IPS-18a (cell line): ENCODE results near the gene CDH26.

Source experiments
- H3K27ac ChIP-seq: one replicate; pipeline ENCODE4 v1.5.1; 2013; ENCODE audit warnings: low read length
- H3K27me3 ChIP-seq: one replicate; pipeline ENCODE4 v1.6.1; 2013; ENCODE audit warnings: mild to moderate bottlenecking, low read length; ENCODE audit not compliant: control insufficient read depth, insufficient read depth
- H3K36me3 ChIP-seq: one replicate; pipeline ENCODE4 v1.6.1; 2013; ENCODE audit warnings: low read depth, low read length; ENCODE audit not compliant: control insufficient read depth
- H3K4me1 ChIP-seq: one replicate; pipeline ENCODE4 v1.6.1; 2013; ENCODE audit warnings: low read depth, low read length; ENCODE audit not compliant: control insufficient read depth
- H3K4me3 ChIP-seq: one replicate; pipeline ENCODE4 v1.5.1; 2013; ENCODE audit warnings: low read length
- H3K9ac ChIP-seq: one replicate; pipeline ENCODE4 v1.6.1; 2013; ENCODE audit warnings: mild to moderate bottlenecking, low read length, moderate library complexity
- H3K9me3 ChIP-seq: one replicate; pipeline ENCODE4 v1.6.1; 2013; ENCODE audit warnings: low read depth, low read length; ENCODE audit not compliant: control insufficient read depth

CDH26 gene

GRCh38 chr20:59958123-59958522, at the start of gene CDH26:
CDH26 (plus strand) TSS chr20:59958423; CDS start chr20:59958727, 304 bp downstream.
- Histone ChIP-seq H3K27ac (no peak within 1 kb of the TSS), H3K9me3 (no peaks in the 10 kb centered on the region), H3K27me3 (no peaks in the 10 kb centered on the region), H3K36me3 (no peaks in the 10 kb centered on the region), H3K4me1 (no peaks in the 10 kb centered on the region), H3K4me3 (no peak within 1 kb of the TSS), H3K9ac (no peak within 1 kb of the TSS)

GRCh38 chr20:59908855-59909254, 49.4 kb upstream of the CDH26 start:
- Histone ChIP-seq H3K9me3 (no peaks in the 10 kb centered on the region), H3K4me3 (no peak overlapping the region), H3K36me3 (no peaks in the 10 kb centered on the region), H3K9ac (no peak overlapping the region), H3K4me1 (no peaks in the 10 kb centered on the region), H3K27me3 (no peaks in the 10 kb centered on the region), H3K27ac (no peak overlapping the region)

- Histone ChIP-seq H3K27me3 (no peaks in the 10 kb centered on the region), H3K27ac (no peak overlapping the region), H3K4me1 (no peaks in the 10 kb centered on the region), H3K9ac (no peak overlapping the region), H3K9me3 (no peaks in the 10 kb centered on the region), H3K4me3 (no peak overlapping the region), H3K36me3 (no peaks in the 10 kb centered on the region)
These were observed 47.2 kb upstream of the CDH26 start for GRCh38 chr20:59911041-59911440.

GRCh38 chr20:59912609-59913008, 45.6 kb upstream of the CDH26 start:
- H3K27ac ChIP-seq = no peak overlapping the region
- H3K9ac ChIP-seq = no peak overlapping the region
- no peaks in the 10 kb centered on the region for H3K4me1 ChIP-seq
- no peaks in the 10 kb centered on the region for H3K9me3 ChIP-seq
- no peaks in the 10 kb centered on the region for H3K27me3 ChIP-seq
- H3K36me3 ChIP-seq = no peaks in the 10 kb centered on the region
- no peak overlapping the region for H3K4me3 ChIP-seq

GRCh38 chr20:59920944-59921343, 37.3 kb upstream of the CDH26 start:
- H3K9ac ChIP-seq = no peak overlapping the region
- H3K27me3 ChIP-seq = peaks cover 5% of the 10 kb centered on the region
- no peak overlapping the region for H3K27ac ChIP-seq

GRCh38 chr20:59923514-59923913, 34.7 kb upstream of the CDH26 start:
- H3K27ac ChIP-seq = no peak overlapping the region
- H3K9me3 ChIP-seq = no peaks in the 10 kb centered on the region
- no peaks in the 10 kb centered on the region for H3K36me3 ChIP-seq
- no peak overlapping the region for H3K9ac ChIP-seq
- H3K4me1 ChIP-seq = no peaks in the 10 kb centered on the region
- peaks cover 5% of the 10 kb centered on the region for H3K27me3 ChIP-seq
- H3K4me3 ChIP-seq = no peak overlapping the region

More at GRCh38 chr20:59920944-59921343, 37.3 kb upstream of the CDH26 start:
- no peaks in the 10 kb centered on the region for H3K4me1 ChIP-seq
- H3K4me3 ChIP-seq = no peak overlapping the region
- no peaks in the 10 kb centered on the region for H3K36me3 ChIP-seq
- no peaks in the 10 kb centered on the region for H3K9me3 ChIP-seq

- Histone ChIP-seq H3K4me3 (no peak overlapping the region), H3K36me3 (no peaks in the 10 kb centered on the region), H3K9ac (no peak overlapping the region), H3K27ac (no peak overlapping the region), H3K9me3 (no peaks in the 10 kb centered on the region), H3K27me3 (peaks cover 5% of the 10 kb centered on the region), H3K4me1 (no peaks in the 10 kb centered on the region)
These were observed 32.9 kb upstream of the CDH26 start for GRCh38 chr20:59925359-59925758.

GRCh38 chr20:59925899-59926298, 32.3 kb upstream of the CDH26 start:
- no peak overlapping the region for H3K9ac ChIP-seq
- no peak overlapping the region for H3K4me3 ChIP-seq
- no peaks in the 10 kb centered on the region for H3K36me3 ChIP-seq
- H3K27ac ChIP-seq = no peak overlapping the region
- H3K27me3 ChIP-seq = peaks cover 5% of the 10 kb centered on the region
- no peaks in the 10 kb centered on the region for H3K9me3 ChIP-seq
- H3K4me1 ChIP-seq = no peaks in the 10 kb centered on the region

GRCh38 chr20:59931511-59932312, 26.5 kb upstream of the CDH26 start:
- Histone ChIP-seq H3K9me3 (no peaks in the 10 kb centered on the region), H3K36me3 (no peaks in the 10 kb centered on the region), H3K9ac (no peak overlapping the region), H3K27ac (no peak overlapping the region), H3K4me3 (no peak overlapping the region), H3K4me1 (no peaks in the 10 kb centered on the region), H3K27me3 (peaks cover 24% of the 10 kb centered on the region)

- Histone ChIP-seq H3K36me3 (no peaks in the 10 kb centered on the region), H3K9ac (no peak overlapping the region), H3K27me3 (peaks cover 32% of the 10 kb centered on the region), H3K4me3 (no peak overlapping the region), H3K9me3 (no peaks in the 10 kb centered on the region), H3K4me1 (no peaks in the 10 kb centered on the region), H3K27ac (no peak overlapping the region)
These were observed 25.5 kb upstream of the CDH26 start for GRCh38 chr20:59932616-59933295.

- Histone ChIP-seq H3K4me1 (no peaks in the 10 kb centered on the region), H3K27me3 (peaks cover 39% of the 10 kb centered on the region), H3K27ac (no peak within 1 kb of the TSS), H3K4me3 (peak within 1 kb of the TSS; percentile 44), H3K9me3 (no peaks in the 10 kb centered on the region), H3K9ac (no peak within 1 kb of the TSS), H3K36me3 (no peaks in the 10 kb centered on the region)
These were observed 24.9 kb upstream of the CDH26 start, which contains the start of gene SYCP2 for GRCh38 chr20:59933296-59933848. SYCP2 (minus strand) TSS chr20:59933637; CDS start chr20:59922413, 11,224 bp downstream.
